Stimulated activated effector memory CD8-positive, alpha-beta T cell treated with anti-CD3 and anti-CD28 coated beads, Interleukin-12 subunit alpha, Interleukin-12 subunit beta, amount 100 ng/mL, for 72 hours (primary cell): ENCODE data around the gene DNAH14.
"Not testable (repeated sequence)": the region's sequence is repeated elsewhere in the genome, so short reads cannot be mapped to it uniquely, and the experiment has no call there.

ENCODE experiments used
- ATAC-seq: fragments of 150-1000 bp; cut with Tn5 transposase; 2 replicates; pipeline ENCODE4 v1.10.0; 2021
- DNase-seq, 2 donors: peaks; one replicate each; pipeline ENCODE4 v3.0.0; 2021 to 2022; ENCODE audit warnings: low spot score in 2 of 2
- H3K27ac Mint-ChIP-seq: one replicate; pipeline ENCODE4 v1.8.0; 2022; ENCODE audit warnings: mild to moderate bottlenecking, mixed read lengths
- H3K36me3 Mint-ChIP-seq: one replicate; pipeline ENCODE4 v1.8.0; 2022; ENCODE audit warnings: mild to moderate bottlenecking, mixed read lengths
- H3K4me1 Mint-ChIP-seq: one replicate; pipeline ENCODE4 v1.8.0; 2022; ENCODE audit warnings: mixed read lengths
- H3K4me3 Mint-ChIP-seq: one replicate; pipeline ENCODE4 v1.8.0; 2022; ENCODE audit warnings: mild to moderate bottlenecking, mixed read lengths
- H3K9me3 Mint-ChIP-seq: one replicate; pipeline ENCODE4 v1.8.0; 2022; ENCODE audit warnings: mixed read lengths

DNAH14 gene

GRCh38 chr1:224939844-224940425 lies 10.5 kb downstream of the DNAH14 start:
- Mint-ChIP-seq H3K9me3 (peaks cover 15% of the 10 kb centered on the region), H3K27ac (no peak overlapping the region), H3K36me3 (no peaks in the 10 kb centered on the region), H3K4me1 (no peaks in the 10 kb centered on the region), H3K4me3 (no peak overlapping the region)
- no peak for ATAC-seq
- no peak for DNase-seq

GRCh38 chr1:224940735-224941134 lies 11.3 kb downstream of the DNAH14 start:
- not testable (repeated sequence) for H3K27ac Mint-ChIP-seq

DNA sequence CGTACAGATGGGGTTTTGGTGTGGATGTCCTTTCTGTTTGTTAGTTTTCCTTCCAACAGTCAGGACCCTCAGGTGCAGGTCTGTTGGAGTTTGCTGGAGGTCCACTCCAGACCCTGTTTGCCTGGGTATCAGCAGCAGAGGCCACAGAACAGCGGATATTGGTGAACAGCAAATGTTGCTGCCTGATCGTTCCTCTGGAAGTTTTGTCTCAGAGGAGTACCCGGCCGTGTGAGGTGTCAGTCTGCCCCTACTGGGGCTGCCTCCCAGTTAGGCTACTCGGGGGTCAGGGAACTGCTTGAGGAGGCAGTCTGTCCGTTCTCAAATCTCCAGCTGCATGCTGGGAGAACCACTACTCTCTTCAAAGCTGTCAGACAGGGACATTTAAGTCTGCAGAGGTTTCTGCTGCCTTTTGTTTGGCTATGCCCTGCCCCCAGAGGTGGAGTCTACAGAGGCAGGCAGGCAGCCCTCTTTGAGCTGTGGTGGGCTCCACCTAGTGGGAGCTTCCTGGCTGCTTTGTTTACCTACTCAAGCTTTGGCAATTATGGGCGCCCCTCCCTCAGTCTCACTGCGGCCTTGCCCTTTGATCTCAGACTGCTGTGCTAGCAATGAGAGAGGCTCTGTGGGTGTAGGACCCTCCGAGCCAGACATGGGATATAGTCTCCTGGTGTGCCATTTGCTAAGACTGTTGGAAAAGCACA lies 16.3 kb downstream of the DNAH14 start:
- DNase-seq, H3K9me3 Mint-ChIP-seq, ATAC-seq, H3K27ac Mint-ChIP-seq, H3K4me3 Mint-ChIP-seq, H3K36me3 Mint-ChIP-seq, H3K4me1 Mint-ChIP-seq: not testable (repeated sequence)

More at GRCh38 chr1:224940735-224941134, 11.3 kb downstream of the DNAH14 start:
- H3K4me1 Mint-ChIP-seq, H3K36me3 Mint-ChIP-seq, DNase-seq, H3K4me3 Mint-ChIP-seq, ATAC-seq: not testable (repeated sequence)
- peaks cover 11% of the 10 kb centered on the region for H3K9me3 Mint-ChIP-seq

GRCh38 chr1:224946349-224946691 lies 16.8 kb downstream of the DNAH14 start:
- not testable (repeated sequence) for H3K27ac Mint-ChIP-seq, H3K9me3 Mint-ChIP-seq, H3K4me3 Mint-ChIP-seq, H3K36me3 Mint-ChIP-seq, DNase-seq, ATAC-seq, H3K4me1 Mint-ChIP-seq

DNA sequence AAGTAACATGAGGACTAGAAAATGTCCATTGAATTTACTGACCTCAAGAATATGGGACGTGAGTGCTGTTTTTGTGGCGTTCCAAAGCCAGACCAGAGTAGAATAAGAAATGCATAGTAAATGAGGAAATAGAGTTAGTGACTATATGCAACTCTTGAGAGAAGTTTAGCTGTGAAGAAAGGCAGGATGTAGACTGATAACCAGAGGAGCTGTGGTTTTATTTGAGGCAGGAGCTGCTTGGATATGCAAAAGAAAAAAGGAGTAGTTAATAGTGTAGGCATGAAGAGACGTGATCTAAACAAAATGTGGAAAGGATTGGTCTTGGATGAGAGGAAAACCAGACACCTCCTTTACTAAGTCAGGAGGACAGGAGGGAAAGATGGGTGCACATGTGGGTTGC lies 28.2 kb downstream of the DNAH14 start:
- H3K27ac Mint-ChIP-seq = no peak overlapping the region
- DNase-seq (no peak), ATAC-seq (no peak)
- no peaks in the 10 kb centered on the region for H3K36me3 Mint-ChIP-seq
- H3K4me3 Mint-ChIP-seq = no peak overlapping the region
- H3K9me3 Mint-ChIP-seq = no peaks in the 10 kb centered on the region
- no peaks in the 10 kb centered on the region for H3K4me1 Mint-ChIP-seq

DNA sequence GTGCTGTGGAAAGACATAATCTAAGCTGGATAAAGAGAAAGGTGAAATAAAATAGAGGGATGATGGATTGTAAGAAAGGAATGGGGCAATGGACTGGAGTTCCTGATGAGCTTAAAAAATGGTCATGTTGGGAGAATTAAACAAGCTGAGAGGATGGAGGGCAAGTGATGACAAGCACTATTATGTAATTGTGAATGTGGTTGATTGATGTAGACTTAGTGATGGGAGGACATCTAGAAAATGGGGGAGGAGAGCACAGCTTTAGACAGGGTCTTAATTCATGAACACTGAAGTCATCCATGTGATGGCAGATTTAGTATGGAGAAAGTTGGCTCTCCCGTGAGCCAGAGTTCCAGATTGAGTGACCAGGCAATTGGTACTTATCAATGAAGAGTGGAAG lies 29.0 kb downstream of the DNAH14 start:
- DNase-seq (no peak), ATAC-seq (no peak)
- no peak overlapping the region for H3K4me3 Mint-ChIP-seq
- no peak overlapping the region for H3K27ac Mint-ChIP-seq
- H3K4me1 Mint-ChIP-seq = no peaks in the 10 kb centered on the region
- no peaks in the 10 kb centered on the region for H3K9me3 Mint-ChIP-seq
- H3K36me3 Mint-ChIP-seq = no peaks in the 10 kb centered on the region

GRCh38 chr1:224959115-224959514 lies 29.6 kb downstream of the DNAH14 start:
- H3K27ac Mint-ChIP-seq = no peak overlapping the region
- ATAC-seq (no peak), DNase-seq (no peak)
- no peaks in the 10 kb centered on the region for H3K4me1 Mint-ChIP-seq
- H3K36me3 Mint-ChIP-seq = no peaks in the 10 kb centered on the region
- H3K9me3 Mint-ChIP-seq = no peaks in the 10 kb centered on the region
- no peak overlapping the region for H3K4me3 Mint-ChIP-seq

GRCh38 chr1:224959656-224960055 lies 30.2 kb downstream of the DNAH14 start:
- Mint-ChIP-seq H3K4me1 (no peaks in the 10 kb centered on the region), H3K27ac (no peak overlapping the region), H3K9me3 (no peaks in the 10 kb centered on the region), H3K4me3 (no peak overlapping the region), H3K36me3 (no peaks in the 10 kb centered on the region)
- DNase-seq (no peak), ATAC-seq (no peak)

GRCh38 chr1:224980181-224980580 lies 50.7 kb downstream of the DNAH14 start:
- no peaks in the 10 kb centered on the region for H3K4me1 Mint-ChIP-seq
- ATAC-seq (peak; percentile 44), DNase-seq (no peak)
- no peak overlapping the region for H3K27ac Mint-ChIP-seq
- peaks cover 3% of the 10 kb centered on the region for H3K9me3 Mint-ChIP-seq
- H3K36me3 Mint-ChIP-seq = no peaks in the 10 kb centered on the region
- H3K4me3 Mint-ChIP-seq = no peak overlapping the region

DNA sequence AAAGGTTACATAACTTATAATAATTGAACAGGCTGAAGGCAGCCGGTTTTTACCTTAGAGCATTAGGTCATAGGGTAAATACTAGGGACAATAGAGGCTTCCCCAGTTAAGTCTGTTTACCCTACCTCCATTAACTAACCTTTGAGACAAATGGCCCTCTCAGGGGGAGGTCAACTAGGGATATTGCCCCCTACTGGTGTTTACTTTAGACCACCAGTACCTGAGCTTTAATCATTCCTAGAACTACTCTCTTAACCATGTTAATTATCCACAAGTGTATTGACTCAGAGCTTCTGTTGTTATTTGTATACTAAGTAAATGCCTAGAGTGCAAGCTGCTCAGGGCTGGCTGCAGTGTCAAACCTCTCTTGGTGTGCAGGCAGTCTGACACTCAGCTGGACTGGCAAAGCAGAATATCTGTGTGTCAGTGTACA lies 52.5 kb downstream of the DNAH14 start:
- ATAC-seq, H3K36me3 Mint-ChIP-seq, DNase-seq, H3K27ac Mint-ChIP-seq, H3K9me3 Mint-ChIP-seq, H3K4me1 Mint-ChIP-seq, H3K4me3 Mint-ChIP-seq: not testable (repeated sequence)

- Mint-ChIP-seq H3K4me3 (no peak overlapping the region), H3K9me3 (no peaks in the 10 kb centered on the region), H3K36me3 (no peaks in the 10 kb centered on the region)
These were observed 58.6 kb downstream of the DNAH14 start for GRCh38 chr1:224988042-224988441.

DNA sequence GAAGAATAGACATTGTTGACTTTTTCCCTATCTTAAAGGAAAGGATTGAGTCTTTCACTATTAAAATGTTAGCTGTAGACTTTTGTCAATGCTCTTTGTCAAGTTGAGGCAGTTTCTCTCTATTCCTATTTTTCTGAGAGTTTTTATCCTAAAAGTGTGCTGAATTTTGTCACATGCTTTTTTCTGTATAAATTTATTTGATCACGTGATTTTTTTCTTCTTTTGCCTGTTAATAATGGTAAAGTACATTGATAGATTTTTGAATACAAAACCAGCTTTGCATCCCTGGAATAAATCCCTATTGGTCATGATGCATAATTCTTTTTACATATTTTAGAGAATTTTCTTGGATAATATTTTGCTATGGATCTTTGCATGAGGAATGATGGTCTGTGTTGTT lies 60.1 kb downstream of the DNAH14 start:
- H3K4me1 Mint-ChIP-seq = no peaks in the 10 kb centered on the region
- H3K9me3 Mint-ChIP-seq = peaks cover 4% of the 10 kb centered on the region
- ATAC-seq (no peak), DNase-seq (no peak)
- H3K36me3 Mint-ChIP-seq = no peaks in the 10 kb centered on the region
- H3K4me3 Mint-ChIP-seq = no peak overlapping the region
- no peak overlapping the region for H3K27ac Mint-ChIP-seq

More at GRCh38 chr1:224988042-224988441, 58.6 kb downstream of the DNAH14 start:
- H3K4me1 Mint-ChIP-seq = no peaks in the 10 kb centered on the region
- no peak for ATAC-seq
- H3K27ac Mint-ChIP-seq = no peak overlapping the region
- DNase-seq = no peak

DNA sequence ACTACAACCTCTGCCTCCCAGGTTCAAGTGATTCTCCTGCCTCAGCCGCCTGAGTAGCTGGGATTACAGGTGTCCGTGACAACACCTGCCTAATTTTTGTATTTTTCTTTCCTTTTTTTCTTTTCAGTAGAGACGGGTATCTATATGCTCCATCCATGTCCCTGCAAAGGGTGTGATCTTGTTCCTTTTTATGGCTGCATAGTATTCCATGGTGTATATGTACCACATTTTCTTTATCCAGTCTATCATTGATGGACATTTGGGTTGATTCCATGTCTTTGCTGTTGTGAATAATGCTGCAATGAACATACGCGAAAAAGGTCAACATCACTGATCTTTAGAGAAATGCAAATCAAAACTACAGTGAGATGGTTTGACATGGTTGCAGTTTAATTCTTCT lies 62.1 kb downstream of the DNAH14 start:
- H3K27ac Mint-ChIP-seq = not testable (repeated sequence)

GRCh38 chr1:224995602-224996001 lies 66.1 kb downstream of the DNAH14 start:
- H3K4me1 Mint-ChIP-seq = no peaks in the 10 kb centered on the region
- peaks cover 13% of the 10 kb centered on the region for H3K9me3 Mint-ChIP-seq
- H3K27ac Mint-ChIP-seq = no peak overlapping the region
- DNase-seq (no peak), ATAC-seq (no peak)
- H3K4me3 Mint-ChIP-seq = no peak overlapping the region
- H3K36me3 Mint-ChIP-seq = no peaks in the 10 kb centered on the region

More for the DNA sequence above, 62.1 kb downstream of the DNAH14 start:
- H3K4me3 Mint-ChIP-seq, H3K36me3 Mint-ChIP-seq, ATAC-seq, H3K9me3 Mint-ChIP-seq, DNase-seq, H3K4me1 Mint-ChIP-seq: not testable (repeated sequence)

DNA sequence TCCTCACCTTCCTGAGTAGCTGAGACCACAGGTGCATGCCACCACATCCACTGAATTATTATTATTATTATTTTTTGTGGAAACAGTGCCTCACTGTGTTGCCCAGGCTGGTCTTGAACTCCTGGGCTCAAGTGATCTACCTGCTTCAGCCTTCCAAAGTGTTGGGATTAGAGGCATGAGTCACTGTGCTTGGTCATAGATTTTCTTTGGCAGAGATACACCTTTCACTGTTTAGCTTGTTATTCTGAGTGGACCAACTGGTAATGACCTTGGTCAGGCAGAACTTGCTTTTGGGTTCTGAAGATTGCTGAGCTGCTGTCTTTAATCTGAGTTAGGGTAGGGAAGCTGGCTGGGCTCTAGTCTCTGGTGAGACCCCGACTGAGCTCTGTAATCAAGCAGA lies 66.8 kb downstream of the DNAH14 start:
- Mint-ChIP-seq H3K9me3 (peaks cover 13% of the 10 kb centered on the region), H3K27ac (no peak overlapping the region), H3K36me3 (no peaks in the 10 kb centered on the region), H3K4me1 (no peaks in the 10 kb centered on the region), H3K4me3 (no peak overlapping the region)
- DNase-seq (no peak), ATAC-seq (no peak)

GRCh38 chr1:224998185-224998584 lies 68.7 kb downstream of the DNAH14 start:
- H3K36me3 Mint-ChIP-seq = no peaks in the 10 kb centered on the region
- H3K4me1 Mint-ChIP-seq = no peaks in the 10 kb centered on the region
- H3K9me3 Mint-ChIP-seq = peaks cover 13% of the 10 kb centered on the region

More at GRCh38 chr1:224998185-224998584, 68.7 kb downstream of the DNAH14 start:
- no peak for ATAC-seq
- Mint-ChIP-seq H3K4me3 (no peak overlapping the region), H3K27ac (no peak overlapping the region)
- DNase-seq = no peak
